GM23248 (cell line): ENCODE measurements around the gene TGIF1. TPM values are rescaled to one million over a fixed set of nuclear protein-coding genes. Genes with fewer than 3 reads are reported as not detected.

Experiments
- DNase-seq: peaks from one replicate; pipeline ENCODE4 v3.0.0-alpha.2; 2015
- H2AFZ ChIP-seq: fragments of 200-600 bp; sonication (generic); 2 replicates; pipeline ENCODE4 v1.6.1; 2016; ENCODE audit warnings: antibody characterized with exemption
- H3F3A ChIP-seq: fragments of 200-600 bp; sonication (generic); 2 replicates; pipeline ENCODE4 v1.6.1; 2016; ENCODE audit warnings: mild to moderate bottlenecking, antibody characterized with exemption, mixed run types; ENCODE audit not compliant: insufficient read depth
- H3K27ac ChIP-seq: fragments of 200-600 bp; sonication (generic); 2 replicates; pipeline ENCODE4 v1.5.1; 2016; ENCODE audit warnings: mild to moderate bottlenecking
- H3K27me3 ChIP-seq: fragments of 200-600 bp; sonication (generic); replicated peaks from 2 replicates; pipeline ENCODE4 v1.6.1; 2016; ENCODE audit warnings: mild to moderate bottlenecking; ENCODE audit not compliant: insufficient read depth
- H3K36me3 ChIP-seq: fragments of 200-600 bp; sonication (generic); 2 replicates; pipeline ENCODE4 v1.6.1; 2016; ENCODE audit warnings: low read depth, mild to moderate bottlenecking
- H3K4me1 ChIP-seq: fragments of 200-600 bp; sonication (generic); 2 replicates; pipeline ENCODE4 v1.6.1; 2016; ENCODE audit warnings: mild to moderate bottlenecking; ENCODE audit not compliant: insufficient read depth
- H3K4me2 ChIP-seq: fragments of 200-600 bp; sonication (generic); one replicate; pipeline ENCODE4 v1.6.1; 2016; ENCODE audit warnings: mild to moderate bottlenecking; ENCODE audit not compliant: unreplicated experiment
- H3K4me3 ChIP-seq: fragments of 200-600 bp; sonication (generic); 2 replicates; pipeline ENCODE4 v1.5.1; 2016; ENCODE audit warnings: mild to moderate bottlenecking
- H3K79me2 ChIP-seq: fragments of 200-600 bp; sonication (generic); 2 replicates; pipeline ENCODE4 v1.6.1; 2016; ENCODE audit warnings: mild to moderate bottlenecking; ENCODE audit not compliant: insufficient read depth
- H3K9ac ChIP-seq: fragments of 200-600 bp; sonication (generic); 2 replicates; pipeline ENCODE4 v1.6.1; 2016; ENCODE audit warnings: mild to moderate bottlenecking
- H3K9me2 ChIP-seq: fragments of 200-600 bp; sonication (generic); 2 replicates; pipeline ENCODE4 v1.6.1; 2016; ENCODE audit warnings: mixed run types, mild to moderate bottlenecking, moderate library complexity; ENCODE audit not compliant: insufficient read depth
- H3K9me3 ChIP-seq: fragments of 200-600 bp; sonication (generic); one replicate; pipeline ENCODE4 v1.6.1; 2017; ENCODE audit warnings: low read depth
- H4K20me1 ChIP-seq: fragments of 200-600 bp; sonication (generic); 2 replicates; pipeline ENCODE4 v1.6.0; 2016; ENCODE audit not compliant: insufficient read depth
- EZH2 ChIP-seq: fragments of 200-600 bp; sonication (generic); IDR thresholded peaks from 2 replicates; pipeline ENCODE4 v1.6.1; 2018; ENCODE audit warnings: antibody characterized with exemption, mild to moderate bottlenecking; ENCODE audit not compliant: insufficient read depth, poor library complexity, severe bottlenecking
- EZH2phosphoT487 ChIP-seq: fragments of 200-600 bp; sonication (generic); IDR thresholded peaks from 2 replicates; pipeline ENCODE4 v1.6.1; 2018; ENCODE audit warnings: antibody characterized with exemption, moderate library complexity, mild to moderate bottlenecking, low read depth; ENCODE audit not compliant: insufficient read depth
- WGBS, 2 experiments: methylation state at CpG; one replicate each; pipeline ENCODE4 v1.1.6; 2015 to 2017; ENCODE audit warnings: low lambda C conversion rate in 2 of 2, low coverage in 1 of 2; ENCODE audit errors: missing lambda C conversion rate in 2 of 2; 5-methylcytosine and 5-hydroxymethylcytosine counted together
- in situ Hi-C: fragments of 300-500 bp; cut with MboI; formaldehyde crosslinking; loops from 2 replicates; pipeline ENCODE4 v1.15.0; 2020
- polyA plus RNA-seq: library from polyadenylated mRNA; unstranded; fragments of >200 nt; fragmentation: Nextera tagmentation; extraction: Ambion mirVana; gene quantifications from 2 replicates; pipeline ENCODE4 v1.2.1, GENCODE V29; 2016
- total RNA-seq: library from RNA; depleted of rRNA; stranded (reverse); fragments of >200 nt; shearing (Covaris generic); gene quantifications from 2 replicates; pipeline ENCODE4 v1.2.3, GENCODE V29; 2014; rRNA removed

Gene TGIF1
- total RNA-seq (66.9 and 122 TPM in 2 replicates), polyA plus RNA-seq (88.0 and 99.4 TPM in 2 replicates)

DNA sequence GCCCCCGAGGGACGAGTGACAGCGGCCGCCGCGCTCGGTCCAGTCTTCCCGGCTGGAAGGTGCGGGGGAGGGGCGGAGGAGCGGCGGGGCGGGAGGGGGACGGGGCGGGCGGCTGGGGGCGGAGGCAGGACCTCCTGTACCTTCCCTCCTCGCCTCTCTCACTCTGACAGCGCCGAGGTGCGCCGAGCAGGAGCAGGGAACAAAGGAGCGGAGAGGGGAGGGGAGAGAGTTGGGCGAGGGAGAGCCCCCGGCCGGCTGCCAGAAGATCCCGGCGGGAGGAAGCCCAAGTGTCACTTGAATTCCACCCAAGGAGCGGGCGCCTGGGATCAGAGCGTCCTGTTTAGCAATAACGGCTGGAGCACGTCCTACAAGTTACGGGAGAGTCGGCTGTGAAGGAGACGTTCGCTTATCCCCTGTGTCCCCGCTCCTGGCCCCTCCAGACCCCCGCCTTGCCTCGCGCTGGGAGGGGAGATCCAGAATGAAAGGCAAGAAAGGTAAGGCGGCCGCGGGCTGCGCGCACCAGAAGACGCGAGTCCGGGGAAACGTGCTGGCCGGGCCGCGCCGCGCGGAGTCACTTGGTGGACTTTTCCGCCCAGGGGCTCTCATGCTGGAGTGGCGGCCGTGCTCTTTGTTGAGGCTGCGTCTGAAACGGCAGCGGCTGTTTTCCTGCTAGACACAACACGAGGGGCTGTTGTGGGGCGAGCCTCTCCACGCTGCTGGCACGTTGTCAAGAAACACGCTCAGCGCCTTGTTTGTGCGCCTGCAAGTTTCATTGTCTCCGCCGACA is at the start of gene TGIF1:
Gene TGIF1 (plus strand): TSS at position 161 of the 787 bp plus-strand sequence. CDS start 318 bp downstream, at position 479.
- Histone ChIP-seq H3K4me2 (peak within 1 kb of the TSS; percentile 92), H3K27ac (peak within 1 kb of the TSS; percentile 100), H3K9ac (peak within 1 kb of the TSS; percentile 99), H3K79me2 (peaks cover 43% of the 10 kb centered on the region), H3K4me1 (peaks cover 30% of the 10 kb centered on the region), H3F3A (peaks cover 57% of the 10 kb centered on the region), H3K4me3 (peak within 1 kb of the TSS; percentile 98), H3K9me2 (no peaks in the 10 kb centered on the region), H2AFZ (no peak within 1 kb of the TSS), H4K20me1 (no peaks in the 10 kb centered on the region), H3K9me3 (no peaks in the 10 kb centered on the region), H3K36me3 (no peaks in the 10 kb centered on the region), H3K27me3 (no peaks in the 10 kb centered on the region)
- WGBS, 2 experiments: 1% methylated on average over 42 to 71 of the region's 71 CpGs
- peak; percentile 85 for DNase-seq
- TF ChIP-seq EZH2phosphoT487 (no peak), EZH2 (no peak)
- in situ Hi-C loops: loop anchor here (10.0 kb wide), 1 partner anchor 215 kb away; no protein-coding TSS in a partner anchor

DNA sequence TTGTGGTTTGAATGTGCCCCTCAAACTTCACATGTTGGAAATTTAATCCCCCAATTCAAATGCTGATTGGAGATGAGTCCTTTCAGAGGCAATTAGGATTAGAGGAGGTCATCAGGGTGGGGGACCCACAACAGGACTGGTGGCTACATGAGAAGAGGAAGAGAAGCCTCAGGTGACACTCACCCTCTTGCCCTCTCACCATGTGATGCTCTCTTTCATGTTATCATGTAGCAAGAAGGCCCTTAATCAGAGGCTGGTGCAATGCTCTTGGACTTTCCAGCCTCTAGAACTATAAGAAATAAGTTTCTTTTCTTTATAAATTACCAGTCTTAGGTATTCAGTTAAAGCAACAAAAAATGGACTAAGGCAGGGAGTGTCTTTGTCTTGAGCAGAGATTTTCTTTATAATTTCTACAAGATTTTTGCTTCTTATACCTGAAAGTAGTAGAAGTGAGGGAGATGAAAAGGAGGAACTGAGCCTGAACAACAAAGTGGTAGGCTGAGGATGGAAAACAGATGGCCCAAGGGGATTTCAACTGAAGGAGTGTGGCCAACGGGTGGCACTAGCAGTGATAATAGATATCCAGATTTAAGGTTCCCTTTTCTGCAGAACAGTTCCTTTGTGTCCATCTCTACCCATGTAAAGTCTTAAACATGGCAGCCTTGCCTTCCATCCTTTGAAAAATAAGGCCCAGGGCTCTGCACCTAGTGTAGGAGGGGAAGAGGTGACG is 49.2 kb upstream of the TGIF1 start:
- no peak overlapping the region for H3K4me2 ChIP-seq
- no peak overlapping the region for H3K27ac ChIP-seq
- no peaks in the 10 kb centered on the region for H3K9me3 ChIP-seq
- no peaks in the 10 kb centered on the region for H3K79me2 ChIP-seq
- no peaks in the 10 kb centered on the region for H3F3A ChIP-seq
- no peak overlapping the region for H3K4me3 ChIP-seq
- H3K36me3 ChIP-seq: no peaks in the 10 kb centered on the region
- no peaks in the 10 kb centered on the region for H3K9me2 ChIP-seq
- no peaks in the 10 kb centered on the region for H3K4me1 ChIP-seq
- H4K20me1 ChIP-seq: no peaks in the 10 kb centered on the region
- no peaks in the 10 kb centered on the region; the same call in 1 of the 2 replicates for H3K27me3 ChIP-seq
- 47 to 48% methylated on average over 2 of the region's 2 CpGs for WGBS, 2 experiments
- no peak for DNase-seq
- TF ChIP-seq EZH2: no peak
- no peak for TF ChIP-seq EZH2phosphoT487
- no peak overlapping the region for H3K9ac ChIP-seq
- in situ Hi-C loops: no loop called here
- H2AFZ ChIP-seq: no peak overlapping the region

DNA sequence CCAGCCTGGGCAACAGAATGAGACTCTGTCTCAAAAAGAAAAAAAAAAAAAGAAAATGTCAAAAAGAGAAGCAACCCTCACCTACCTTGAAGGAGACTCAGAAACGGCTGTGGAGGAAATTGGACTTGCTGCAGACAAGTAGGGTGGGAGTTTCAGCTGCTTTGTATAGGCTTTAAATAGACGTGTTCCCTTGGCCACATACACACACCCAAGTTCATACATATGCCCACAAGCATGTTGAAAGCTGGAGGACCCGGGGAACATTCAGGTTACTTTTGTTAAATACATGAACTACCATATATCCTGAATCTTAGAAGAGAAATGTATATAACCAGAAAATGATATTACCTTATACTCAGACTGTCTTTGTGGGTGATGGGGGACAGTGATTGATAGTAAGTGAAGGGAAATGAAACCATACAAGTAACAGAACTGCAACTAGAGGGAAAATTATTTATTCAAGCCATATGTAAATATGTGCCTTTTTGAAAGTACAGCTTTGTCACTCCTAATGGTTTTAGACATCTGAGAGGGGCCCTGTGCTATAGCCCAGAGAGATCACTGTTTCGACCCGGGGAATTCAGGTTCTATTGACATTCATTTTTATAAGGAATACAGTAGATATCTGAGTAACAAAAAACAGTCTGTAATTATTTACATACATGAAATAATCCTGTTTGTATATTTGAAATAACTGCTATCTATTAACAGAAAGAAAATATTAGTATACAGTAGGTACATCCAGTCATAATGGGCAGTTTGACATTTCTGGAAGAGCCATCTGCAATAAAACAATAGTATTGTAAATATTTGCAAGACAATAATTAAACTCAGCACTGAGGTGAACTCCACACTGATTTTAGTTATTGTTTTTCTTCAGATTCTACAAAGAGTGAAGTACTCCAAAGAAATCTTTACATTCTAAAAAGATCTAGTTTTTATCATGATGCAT is 48.0 kb upstream of the TGIF1 start:
- Histone ChIP-seq H3K27ac (no peak overlapping the region), H3K4me1 (no peaks in the 10 kb centered on the region), H3K9ac (no peak overlapping the region), H3K27me3 (no peaks in the 10 kb centered on the region; the same call in 1 of the 2 replicates), H3K4me2 (no peak overlapping the region), H3F3A (no peaks in the 10 kb centered on the region), H2AFZ (no peak overlapping the region), H3K36me3 (no peaks in the 10 kb centered on the region), H3K9me2 (no peaks in the 10 kb centered on the region), H3K9me3 (no peaks in the 10 kb centered on the region), H3K4me3 (no peak overlapping the region), H3K79me2 (no peaks in the 10 kb centered on the region), H4K20me1 (no peaks in the 10 kb centered on the region)
- DNase-seq: no peak
- TF ChIP-seq EZH2phosphoT487 (no peak), EZH2 (no peak)
- 48 to 57% methylated on average over 5 of the region's 5 CpGs for WGBS, 2 experiments
- in situ Hi-C loops: no loop called here

DNA sequence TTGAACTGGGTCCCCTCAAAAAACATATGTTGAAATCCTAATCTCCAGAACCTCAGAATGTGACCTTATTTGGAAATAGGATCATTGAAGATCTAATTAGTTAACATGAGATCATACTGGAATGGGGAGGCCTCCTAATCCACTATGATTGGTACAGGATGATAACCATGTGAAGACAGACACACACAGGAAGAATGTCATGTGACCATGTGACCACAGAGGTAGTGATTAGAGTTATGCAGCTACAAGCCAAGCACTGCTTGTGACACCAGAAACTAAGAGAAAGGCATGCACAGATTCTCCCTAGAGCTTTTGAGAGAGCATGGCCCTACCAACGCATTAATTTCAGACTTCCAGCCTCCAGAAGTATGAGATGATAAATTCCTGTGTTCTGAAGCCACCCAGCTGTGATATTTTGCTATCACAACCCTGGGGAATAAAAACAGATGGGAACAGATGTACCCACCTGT is 47.0 kb upstream of the TGIF1 start:
- Histone ChIP-seq H3K4me1 (no peaks in the 10 kb centered on the region), H3K4me3 (no peak overlapping the region), H4K20me1 (no peaks in the 10 kb centered on the region), H3K79me2 (no peaks in the 10 kb centered on the region), H3K9me2 (no peaks in the 10 kb centered on the region), H3K27me3 (no peaks in the 10 kb centered on the region; the same call in 1 of the 2 replicates), H2AFZ (no peak overlapping the region), H3K36me3 (no peaks in the 10 kb centered on the region), H3K9ac (no peak overlapping the region), H3K9me3 (no peaks in the 10 kb centered on the region), H3K4me2 (no peak overlapping the region), H3K27ac (no peak overlapping the region), H3F3A (no peaks in the 10 kb centered on the region)
- TF ChIP-seq EZH2: no peak
- no peak for TF ChIP-seq EZH2phosphoT487
- peak; percentile 6 for DNase-seq
- in situ Hi-C loops: no loop called here
- 45 to 53% methylated on average over 1 of the region's 1 CpG for WGBS, 2 experiments
